Measurements from ENCODE around the gene SHISA5. TPM values are rescaled to one million over a fixed set of nuclear protein-coding genes. Genes with fewer than 3 reads are reported as not detected.

The SHISA5 gene
- total and polyA plus RNA-seq, 2 of the 8 experiments (the other 6 are each of a cell fraction or from before 2014, with no cell fraction given): 196 to 315 TPM

- H3K4ac ChIP-seq (replicated peaks; ENCODE audit: insufficient read length, low read depth, low read length): no peak overlapping the region
- H3K23me2 ChIP-seq (ENCODE audit: low read depth, low read length): no peaks in the 10 kb centered on the region
- H2BK120ac ChIP-seq (replicated peaks; ENCODE audit: low read depth, low read length): no peak overlapping the region
- no peak overlapping the region for H4K5ac ChIP-seq (ENCODE audit: insufficient read length, low read depth, low read length)
- H2AFZ ChIP-seq (ENCODE audit: low read length): no peak overlapping the region
- H3K79me2 ChIP-seq (ENCODE audit: control insufficient read depth in 1 of 2, insufficient read depth in 2 of 2, low read length in 2 of 2): no peaks in the 10 kb centered on the region
- H2BK15ac ChIP-seq (ENCODE audit: low read length): no peak overlapping the region
- H2AK5ac ChIP-seq (ENCODE audit: low read depth, low read length): no peak overlapping the region
- WGBS, 2 experiments (ENCODE audit: extremely low coverage in 1 of 2, insufficient coverage in 1 of 2, insufficient read length in 1 of 2, insufficient replicate concordance in 2 of 2, low coverage in 1 of 2, low lambda C conversion rate in 2 of 2, missing lambda C conversion rate in 1 of 2): 100% methylated on average over 1 of the region's 1 CpG; no CpG with 5 or more reads in 1 of the 2 experiments
- H3K36me3 ChIP-seq (ENCODE audit: control insufficient read depth in 2 of 4, insufficient read depth in 4 of 4, low read length in 3 of 4): peaks cover 26 to 76% (median 59%) of the 10 kb centered on the region in 4 experiments
- no peak overlapping the region for H4K91ac ChIP-seq (replicated peaks; ENCODE audit: insufficient read length, low read length)
- no peak overlapping the region for H3K4me3 ChIP-seq (ENCODE audit: extremely low read depth in 1 of 4, insufficient read depth in 2 of 4, low read depth in 3 of 4, low read length in 4 of 4)
- H4K8ac ChIP-seq (ENCODE audit: extremely low read depth, insufficient read depth, low read length): no peak overlapping the region
- H3K9ac ChIP-seq (replicated peaks in 1 of 4; ENCODE audit: extremely low read depth in 1 of 4, low read depth in 3 of 4, low read length in 3 of 4): no peak overlapping the region
- no peak overlapping the region for H2BK12ac ChIP-seq (ENCODE audit: low read depth, low read length)
- DNase-seq (ENCODE audit: low read depth in 1 of 2, low spot score in 2 of 2) (no peak), FAIRE-seq (no peak)
- no peaks in the 10 kb centered on the region for H3K9me3 ChIP-seq (ENCODE audit: insufficient read depth in 2 of 2, low read depth in 1 of 2, low read length in 1 of 2)
- TF ChIP-seq RXRA (IDR thresholded peaks at IDR 0.05; ENCODE audit: insufficient read depth, low read depth, low read length) (no peak), CHD2 (IDR thresholded peaks at IDR 0.05; ENCODE audit: low read length) (no peak), NRF1 (IDR thresholded peaks at IDR 0.05; ENCODE audit: low read depth, low read length) (no peak), HDAC6 (IDR thresholded peaks at IDR 0.05; ENCODE audit: low read depth, low read length) (no peak), SP1 (IDR thresholded peaks at IDR 0.05; ENCODE audit: low read depth, low read length) (no peak), ZNF274 (IDR thresholded peaks at IDR 0.05; ENCODE audit: borderline replicate concordance, extremely low read depth, low read length) (no peak), JUND (IDR thresholded peaks at IDR 0.05; ENCODE audit: low read length) (no peak), BCL11A (IDR thresholded peaks at IDR 0.05; ENCODE audit: low read depth in 2 of 2, low read length in 2 of 2) (no peak), E2F6 (IDR thresholded peaks at IDR 0.05) (no peak), CTBP2 (IDR thresholded peaks at IDR 0.05; ENCODE audit: borderline replicate concordance, insufficient read depth, insufficient read length, low read length) (no peak), GTF2F1 (IDR thresholded peaks at IDR 0.05; ENCODE audit: borderline replicate concordance, low read depth, low read length) (no peak)
- H2BK20ac ChIP-seq (ENCODE audit: low read length): no peak overlapping the region
- H4K20me1 ChIP-seq (replicated peaks in 1 of 2; ENCODE audit: control insufficient read depth in 1 of 2, insufficient read depth in 2 of 2, low read length in 2 of 2): no peaks in the 10 kb centered on the region
- H3K4me2 ChIP-seq (ENCODE audit: insufficient read depth in 1 of 2, low read depth in 2 of 2, low read length in 2 of 2): no peak overlapping the region
- no peak overlapping the region for H2BK5ac ChIP-seq (ENCODE audit: low read depth, low read length)
- H3K23ac ChIP-seq (ENCODE audit: insufficient read length): no peak overlapping the region
- no peaks in the 10 kb centered on the region for H3K79me1 ChIP-seq (ENCODE audit: low read depth, low read length)
- no peak overlapping the region for H3K27ac ChIP-seq (ENCODE audit: low read depth, low read length)
- H3K4me1 ChIP-seq (replicated peaks in 1 of 4; ENCODE audit: control insufficient read depth in 3 of 4, insufficient read depth in 4 of 4, low read length in 3 of 4): no peaks in the 10 kb centered on the region
- H3K27me3 ChIP-seq (replicated peaks in 1 of 4; ENCODE audit: control insufficient read depth in 3 of 4, extremely low read depth in 1 of 4, insufficient read depth in 3 of 4, low read length in 3 of 4): no peaks in the 10 kb centered on the region
- H3K56ac ChIP-seq (replicated peaks; ENCODE audit: insufficient read length, low read depth, low read length): no peak overlapping the region
- ChIA-PET POLR2A (ENCODE audit: partially characterized antibody) (interaction anchor here (1.0 to 5.5 kb wide), 4 partner anchors 10 to 192 kb away, joined by 3 to 37 read pairs (median 4); partner anchors contain the start of gene ATRIP), CTCF (ENCODE audit: partially characterized antibody) (interaction anchor here (0.7 to 3.3 kb wide), 5 partner anchors 20 to 1036 kb away, joined by 3 to 11 read pairs (median 7); no protein-coding TSS in a partner anchor)
- H3K14ac ChIP-seq (ENCODE audit: insufficient read length): no peak overlapping the region
- H3K18ac ChIP-seq (ENCODE audit: extremely low read depth, low read length): no peak overlapping the region
Measured at GRCh38 chr3:48456456-48456855, 47.5 kb downstream of the SHISA5 start.

Measured in H1 (cell line).